Gastroesophageal sphincter (tissue), 4 donors: Measurements from ENCODE around the gene ARID1A. TPM values are rescaled to one million over a fixed set of nuclear protein-coding genes. Genes with fewer than 3 reads are reported as not detected.

Source experiments
- ATAC-seq: fragments of 150-250 bp; one replicate; pipeline ENCODE4 v1.9.1; 2016; ENCODE audit warnings: mild to moderate bottlenecking, moderate library complexity
- H3K27ac ChIP-seq, 4 donors: fragments of 200-600 bp; sonication (generic) in 3 of 4; 1 replicate in 3 of 4; 2 replicates in 1 of 4; pipeline ENCODE4 v1.5.1; 2016 to 2019
- H3K27me3 ChIP-seq: fragments of 200-600 bp; sonication (generic); one replicate; pipeline ENCODE4 v1.5.1; 2019
- H3K36me3 ChIP-seq, 2 donors: fragments of 200-600 bp; sonication (generic); one replicate each; pipeline ENCODE4 v1.5.1; 2019; ENCODE audit warnings: control low read depth in 1 of 2
- H3K4me1 ChIP-seq, 3 donors: fragments of 200-600 bp; sonication (generic); 1 replicate in 2 of 3; 2 replicates in 1 of 3; pipeline ENCODE4 v1.5.1; 2016 to 2019; ENCODE audit warnings: control low read depth in 2 of 3
- H3K4me3 ChIP-seq, 2 donors: fragments of 200-600 bp; sonication (generic); one replicate each; pipeline ENCODE4 v1.5.1; 2019; ENCODE audit warnings: mild to moderate bottlenecking in 1 of 2, moderate library complexity in 1 of 2
- H3K9me3 ChIP-seq, 3 donors: fragments of 200-600 bp; sonication (generic); one replicate each; pipeline ENCODE4 v1.5.1; 2017 to 2019; ENCODE audit warnings: control low read depth in 2 of 3
- CTCF ChIP-seq, 4 experiments: fragments of 200-600 bp in 2 of 4; fragments of 450-650 bp in 2 of 4; sonication (generic) in 1 of 4; IDR thresholded peaks; one replicate each; pipeline ENCODE4 v1.5.1; 2017 to 2019; ENCODE audit warnings: antibody characterized with exemption in 4 of 4, mild to moderate bottlenecking in 2 of 4, moderate library complexity in 2 of 4
- EP300 ChIP-seq: sonication (generic); formaldehyde crosslinking; IDR thresholded peaks from one replicate; pipeline ENCODE4 v1.6.1; 2017; ENCODE audit warnings: antibody characterized with exemption, mild to moderate bottlenecking
- POLR2A ChIP-seq, 2 donors: fragments of 450-650 bp; IDR thresholded peaks; one replicate each; pipeline ENCODE4 v1.6.1; 2017; ENCODE audit warnings: antibody characterized with exemption in 2 of 2, mild to moderate bottlenecking in 2 of 2, moderate library complexity in 1 of 2
- POLR2AphosphoS5 ChIP-seq: sonication (generic); formaldehyde crosslinking; IDR thresholded peaks from one replicate; pipeline ENCODE4 v1.6.1; 2017; ENCODE audit warnings: antibody characterized with exemption
- WGBS, 2 donors: methylation state at CpG; one replicate each; pipeline ENCODE4 v1.1.5; 2018; ENCODE audit warnings: low coverage in 1 of 2; 5-methylcytosine and 5-hydroxymethylcytosine counted together
- total RNA-seq, 4 donors: library from RNA; depleted of rRNA; stranded (reverse); fragments of >200 nt; gene quantifications; one replicate each; pipeline ENCODE4 v1.1.0, GENCODE V29; 2016

Gene ARID1A
- total RNA-seq, 4 donors from 2014 or later, result 28.2 to 64.2 (median 42.6) TPM

- H3K27me3 ChIP-seq, result no peaks in the 10 kb centered on the region
- peak within 1 kb of the TSS; percentile 99 to 100 (median 100) for H3K27ac ChIP-seq
- 0% methylated on average over 7 of the region's 63 CpGs; no CpG with 5 or more reads in 1 of the 2 donors for WGBS, 2 donors
- ATAC-seq, result peak; percentile 87
- H3K36me3 ChIP-seq, result peaks cover 0 to 22% of the 10 kb centered on the region in 2 donors
- H3K9me3 ChIP-seq, result no peaks in the 10 kb centered on the region
- H3K4me1 ChIP-seq, result peaks cover 10 to 76% (median 32%) of the 10 kb centered on the region in 3 donors
- peak within 1 kb of the TSS; percentile 85 to 98 for H3K4me3 ChIP-seq
- TF ChIP-seq POLR2A (IDR thresholded peaks at IDR 0.05), result peak; percentile 68 to 73
- TF ChIP-seq CTCF (IDR thresholded peaks at IDR 0.05), result peak in 3 of 4 experiments; percentile 41 to 62 (median 57)
- TF ChIP-seq EP300, result no peak
- TF ChIP-seq POLR2AphosphoS5, result peak; percentile 84
These were observed 92.1 kb downstream of the ARID1A start, which contains the start of gene PIGV for GRCh38 chr1:26787706-26788514. Gene PIGV, plus strand, starts transcription at chr1:26787950. Its CDS starts 2,866 bp downstream, at chr1:26790816.

GRCh38 chr1:26788515-26788785 is 92.6 kb downstream of the ARID1A start:
- Histone ChIP-seq H3K27me3 (no peaks in the 10 kb centered on the region), H3K9me3 (no peaks in the 10 kb centered on the region), H3K27ac (peak overlapping the region; percentile 99 to 100 (median 100)), H3K4me1 (peaks cover 10 to 70% (median 30%) of the 10 kb centered on the region in 3 donors), H3K36me3 (peaks cover 0 to 27% of the 10 kb centered on the region in 2 donors), H3K4me3 (peak overlapping the region; percentile 85 to 98)
- no peak for ATAC-seq
- 0% methylated on average over 2 to 3 of the region's 10 CpGs for WGBS, 2 donors
- TF ChIP-seq POLR2A (IDR thresholded peaks at IDR 0.05) (no peak), CTCF (IDR thresholded peaks at IDR 0.05) (no peak), POLR2AphosphoS5 (no peak), EP300 (no peak)

GRCh38 chr1:26788836-26789611 is 93.2 kb downstream of the ARID1A start:
- 0 to 3% methylated on average over 9 to 19 of the region's 19 CpGs for WGBS, 2 donors

GRCh38 chr1:26789612-26789865 is 93.7 kb downstream of the ARID1A start:
- peak overlapping the region in 3 of 4 donors; percentile 99 to 100 (median 99) for H3K27ac ChIP-seq
- no peak overlapping the region for H3K4me3 ChIP-seq
- H3K9me3 ChIP-seq, result no peaks in the 10 kb centered on the region
- no peak for TF ChIP-seq POLR2A (IDR thresholded peaks at IDR 0.05)
- TF ChIP-seq EP300, result no peak
- no peak for TF ChIP-seq POLR2AphosphoS5
- TF ChIP-seq CTCF (IDR thresholded peaks at IDR 0.05), result no peak
- H3K36me3 ChIP-seq, result peaks cover 0 to 38% of the 10 kb centered on the region in 2 donors
- H3K4me1 ChIP-seq, result peaks cover 2 to 59% (median 19%) of the 10 kb centered on the region in 3 donors
- 59 to 61% methylated on average over 3 of the region's 3 CpGs for WGBS, 2 donors
- H3K27me3 ChIP-seq, result no peaks in the 10 kb centered on the region
- no peak for ATAC-seq

More at GRCh38 chr1:26788836-26789611, 93.2 kb downstream of the ARID1A start:
- ATAC-seq, result peak; percentile 44
- H3K4me3 ChIP-seq, result peak overlapping the region; percentile 85 to 98
- H3K27ac ChIP-seq, result peak overlapping the region; percentile 99 to 100 (median 100)
- no peaks in the 10 kb centered on the region for H3K27me3 ChIP-seq
- H3K9me3 ChIP-seq, result no peaks in the 10 kb centered on the region
- TF ChIP-seq POLR2A (IDR thresholded peaks at IDR 0.05) (no peak), CTCF (IDR thresholded peaks at IDR 0.05) (peak; percentile 95 to 97 (median 96)), POLR2AphosphoS5 (peak; percentile 76), EP300 (no peak)
- H3K4me1 ChIP-seq, result peaks cover 6 to 64% (median 24%) of the 10 kb centered on the region in 3 donors
- peaks cover 0 to 33% of the 10 kb centered on the region in 2 donors for H3K36me3 ChIP-seq
